Cardiac fibroblast (primary cell): ENCODE results near the gene CACNA2D3.
A peak's percentile ranks its signal among the peaks of the same experiment; 100 is the strongest.

Experiments
- DNase-seq, 2 donors: peaks; one replicate each; pipeline versions ENCODE4 v3.0.0 to v3.0.0-alpha.2; 2010; ENCODE audit warnings: low read depth in 2 of 2
- H3K4me3 ChIP-seq, 2 donors: replicated peaks in 1 of 2; 1 replicate in 1 of 2; 2 replicates in 1 of 2; pipeline ENCODE4 v1.5.1; 2011; ENCODE audit warnings: low read depth in 2 of 2, low read length in 2 of 2, mild to moderate bottlenecking in 2 of 2, moderate library complexity in 1 of 2
- CTCF ChIP-seq: IDR thresholded peaks from one replicate; pipeline ENCODE4 v1.5.1; 2011; ENCODE audit warnings: low read depth, mild to moderate bottlenecking, low read length, inconsistent platforms

CACNA2D3 gene

GRCh38 chr3:54237788-54238502 lies 115.6 kb downstream of the CACNA2D3 start:
- no peak for TF ChIP-seq CTCF
- H3K4me3 ChIP-seq = no peak overlapping the region
- no peak for DNase-seq

DNA sequence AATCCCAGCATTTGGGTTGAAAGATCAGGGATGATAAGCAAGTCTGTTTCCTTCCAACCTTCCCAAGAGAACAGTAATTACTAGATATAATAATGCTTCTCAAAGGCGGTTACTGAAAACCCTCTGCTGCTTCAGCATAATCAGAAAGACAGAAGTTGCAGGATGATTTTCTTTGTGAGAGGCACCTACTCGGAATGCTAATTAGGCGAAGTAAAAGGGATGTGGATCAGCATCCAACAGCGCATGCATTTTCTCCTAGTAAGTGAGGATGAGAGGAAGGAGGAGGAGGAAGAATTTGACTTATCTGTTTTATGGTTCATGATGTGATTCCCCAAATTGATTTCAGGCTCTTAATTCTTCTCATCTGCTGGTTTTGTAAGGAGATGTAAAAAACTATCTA lies 118.0 kb downstream of the CACNA2D3 start:
- no peak for DNase-seq
- TF ChIP-seq CTCF = no peak
- no peak overlapping the region for H3K4me3 ChIP-seq

DNA sequence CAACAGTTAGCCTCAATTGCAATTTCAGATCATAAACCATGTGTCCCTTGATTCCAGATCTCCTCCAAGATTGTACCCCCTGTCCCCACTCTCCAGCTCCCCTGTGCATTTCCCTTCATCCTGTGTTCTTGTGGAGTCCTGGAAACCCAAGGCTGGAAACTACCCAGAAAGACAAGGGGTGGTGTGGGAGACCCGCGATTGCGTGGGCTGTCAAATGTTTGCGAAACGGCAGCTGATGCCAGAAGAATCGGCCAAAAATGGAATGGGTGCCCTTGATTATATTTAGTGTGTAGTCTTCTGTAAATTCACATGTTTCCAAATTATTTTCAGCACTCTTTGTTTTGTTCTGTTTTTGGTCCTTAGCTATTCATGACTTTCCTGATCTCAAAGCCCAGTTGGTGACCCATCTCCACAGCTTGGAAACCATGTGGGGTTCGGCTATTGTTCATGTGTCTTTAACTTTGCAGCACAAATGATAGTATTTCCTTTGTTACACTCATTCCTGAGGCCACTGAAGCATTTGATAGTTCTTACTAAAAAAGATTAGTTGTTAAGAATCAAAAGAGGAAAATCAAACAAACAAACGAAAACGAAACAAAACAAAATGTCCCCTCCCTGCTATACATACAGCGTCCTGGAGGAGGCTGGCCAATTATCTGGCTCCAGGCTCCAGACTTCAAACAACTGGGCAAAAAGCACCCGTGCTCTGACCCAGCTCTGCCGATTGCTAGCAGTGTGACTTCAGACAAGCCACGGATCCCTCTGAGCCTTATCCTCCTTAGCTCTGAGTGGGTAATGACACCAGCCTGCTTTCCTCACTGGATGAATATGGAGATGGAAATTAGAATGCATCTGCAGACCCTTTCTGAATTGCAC lies 120.9 kb downstream of the CACNA2D3 start:
- H3K4me3 ChIP-seq = peak overlapping the region; percentile 2 to 38
- DNase-seq = peak in 1 of 2 donors; percentile 35
- no peak for TF ChIP-seq CTCF

GRCh38 chr3:54243960-54244682 lies 121.8 kb downstream of the CACNA2D3 start:
- TF ChIP-seq CTCF = no peak
- H3K4me3 ChIP-seq = no peak overlapping the region
- no peak for DNase-seq

GRCh38 chr3:54251705-54252104 lies 129.4 kb downstream of the CACNA2D3 start:
- H3K4me3 ChIP-seq = no peak overlapping the region
- TF ChIP-seq CTCF = no peak
- DNase-seq = no peak

GRCh38 chr3:54257125-54257720 lies 134.9 kb downstream of the CACNA2D3 start:
- no peak for DNase-seq

More at GRCh38 chr3:54257125-54257720, 134.9 kb downstream of the CACNA2D3 start:
- no peak overlapping the region for H3K4me3 ChIP-seq
- no peak for TF ChIP-seq CTCF
